RKO (cell line): ENCODE data around the gene MYO16.
A peak's percentile ranks its signal among the peaks of the same experiment; 100 is the strongest.

Experiments used
- DNase-seq: peaks from one replicate; pipeline ENCODE4 v3.0.0-alpha.2; 2016; ENCODE audit warnings: low spot score

MYO16 gene

DNA sequence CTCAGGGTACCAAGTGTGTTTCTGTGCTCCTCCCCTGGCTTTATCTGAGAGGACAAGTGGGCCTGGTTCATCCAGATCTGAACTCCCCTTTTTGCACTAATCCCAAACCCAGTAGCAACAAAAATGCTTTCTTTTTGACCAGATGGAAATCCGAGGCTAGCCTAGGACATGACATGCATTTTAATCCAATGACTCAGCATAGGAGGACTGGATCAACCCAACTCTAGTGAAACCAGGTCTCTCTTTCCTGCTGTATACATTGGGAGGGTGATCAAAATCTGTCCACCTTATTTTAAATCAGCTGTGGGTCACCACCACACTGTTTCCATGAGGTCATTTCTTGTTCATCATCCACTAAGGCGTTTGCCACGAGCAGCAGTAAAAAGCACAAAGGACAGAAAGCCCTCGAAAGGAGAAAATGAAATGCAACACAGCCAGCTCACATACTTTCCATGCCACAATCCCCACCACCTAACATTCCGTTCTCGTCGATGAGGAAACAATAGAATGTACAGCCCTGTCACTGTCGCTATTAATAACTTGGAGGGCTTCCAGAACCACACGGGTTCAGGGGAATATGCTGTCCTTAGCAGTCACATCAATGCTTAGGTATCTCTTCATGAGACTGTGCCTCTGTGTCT, 614.0 kb downstream of the MYO16 start:
- DNase-seq: no peak

DNA sequence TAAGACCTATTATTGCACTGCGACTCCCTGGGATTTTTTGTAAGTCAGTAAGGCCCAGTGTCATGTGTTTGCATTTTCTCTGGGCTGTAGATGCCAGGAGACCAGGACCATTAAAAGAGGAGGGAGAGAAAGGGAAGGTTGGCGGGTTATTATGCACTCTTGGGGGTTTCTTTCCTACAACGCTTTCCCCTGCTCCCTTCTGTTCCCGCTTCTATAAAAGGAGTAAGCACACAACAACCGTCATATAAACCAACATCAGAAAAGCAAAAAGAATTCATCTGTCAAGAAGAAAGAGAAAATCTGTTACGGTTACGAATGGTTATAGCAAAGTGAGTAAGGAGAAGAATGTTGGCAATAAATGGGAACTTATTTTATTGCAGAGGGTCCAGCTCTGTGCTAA, 615.2 kb downstream of the MYO16 start:
- no peak for DNase-seq

DNA sequence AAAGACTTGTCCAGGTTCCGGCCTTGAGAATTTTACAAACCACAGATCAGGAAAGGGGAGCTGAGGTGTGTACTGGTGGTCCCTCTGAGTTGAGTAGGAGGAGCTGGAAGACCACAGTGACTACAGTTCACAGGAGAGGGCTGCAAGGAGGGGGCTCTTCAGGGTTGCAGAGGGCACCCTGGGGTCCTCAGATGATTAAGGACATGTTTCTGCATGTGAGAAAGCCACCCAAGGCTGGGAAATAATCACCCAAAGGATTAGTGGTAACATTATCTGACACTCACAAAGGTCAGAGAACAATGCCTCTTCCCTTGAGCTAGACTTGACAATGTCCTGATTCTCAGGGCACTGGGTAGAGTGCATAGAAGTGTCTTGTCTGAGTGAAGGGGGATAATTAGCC, 616.6 kb downstream of the MYO16 start:
- DNase-seq: no peak

DNA sequence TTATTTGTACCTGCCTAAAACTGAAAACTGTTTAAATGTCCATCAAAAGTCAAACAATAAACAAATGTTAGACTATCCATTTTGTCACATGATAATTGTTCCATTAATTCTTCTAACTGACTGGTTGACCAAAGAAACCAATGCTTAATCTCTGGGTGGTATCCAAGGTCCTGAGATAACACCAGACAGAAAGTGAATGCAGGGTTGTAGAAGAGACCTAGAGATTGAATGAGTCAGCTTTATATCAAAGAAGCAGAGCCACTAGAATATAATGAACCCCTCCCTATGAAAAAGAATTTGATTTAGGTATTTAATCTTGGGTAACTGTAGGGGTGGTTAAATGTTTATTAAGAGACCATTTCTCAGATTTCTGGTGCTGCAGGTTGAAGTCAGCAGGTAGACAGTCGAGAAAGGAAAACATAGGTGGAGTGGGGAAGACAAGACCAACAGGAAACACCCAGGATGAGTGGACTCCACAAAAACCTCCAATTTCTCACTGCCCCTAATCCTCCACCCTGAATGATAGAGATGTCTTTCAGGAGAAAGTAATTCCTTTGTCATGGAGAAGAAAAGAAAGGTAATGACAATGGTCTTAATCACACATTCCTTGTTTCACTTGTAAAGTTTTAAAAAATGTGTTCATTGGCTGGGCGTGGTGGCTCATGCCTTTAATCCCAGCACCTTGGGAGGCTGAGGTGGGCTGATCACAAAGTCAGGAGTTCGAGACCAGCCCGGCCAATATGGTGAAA, 620.5 kb downstream of the MYO16 start:
- no peak for DNase-seq

DNA sequence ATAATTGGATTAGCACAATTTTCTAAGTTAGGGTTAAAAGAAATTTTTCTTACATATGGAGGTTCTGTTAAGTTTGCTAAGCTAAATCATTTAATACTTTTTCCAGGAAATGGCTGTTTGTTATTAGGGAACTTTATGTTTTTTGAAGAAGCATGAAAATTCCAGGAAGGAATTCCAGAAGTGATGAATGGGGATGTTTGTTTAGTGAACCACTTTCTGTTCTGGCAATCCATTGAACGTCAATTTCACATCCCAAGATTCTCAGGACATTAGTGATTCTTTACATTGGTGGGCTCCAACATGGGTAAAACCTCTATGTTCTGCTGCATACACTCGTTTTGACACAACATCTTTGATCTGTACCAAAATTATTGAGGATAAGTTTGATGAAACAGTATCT, 622.5 kb downstream of the MYO16 start:
- DNase-seq: no peak

DNA sequence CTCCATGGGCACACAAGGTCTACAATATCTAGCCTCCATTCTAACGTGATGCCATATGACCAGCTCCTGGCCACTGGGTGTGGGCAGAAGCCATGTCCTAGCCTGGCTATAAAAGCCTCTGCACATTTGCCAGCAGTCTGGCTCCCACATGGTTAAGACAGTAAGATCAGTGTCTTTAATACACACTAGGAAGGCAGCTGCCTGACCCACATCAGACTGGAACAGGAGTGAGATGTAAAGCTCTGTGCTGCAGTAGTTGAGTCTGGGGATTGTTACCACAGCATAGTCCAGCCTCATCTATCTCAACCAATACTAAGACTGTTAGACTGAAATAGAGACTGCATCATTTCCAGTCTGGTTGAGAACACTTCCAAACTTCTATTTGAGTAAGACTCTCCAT, 623.9 kb downstream of the MYO16 start:
- DNase-seq: no peak

DNA sequence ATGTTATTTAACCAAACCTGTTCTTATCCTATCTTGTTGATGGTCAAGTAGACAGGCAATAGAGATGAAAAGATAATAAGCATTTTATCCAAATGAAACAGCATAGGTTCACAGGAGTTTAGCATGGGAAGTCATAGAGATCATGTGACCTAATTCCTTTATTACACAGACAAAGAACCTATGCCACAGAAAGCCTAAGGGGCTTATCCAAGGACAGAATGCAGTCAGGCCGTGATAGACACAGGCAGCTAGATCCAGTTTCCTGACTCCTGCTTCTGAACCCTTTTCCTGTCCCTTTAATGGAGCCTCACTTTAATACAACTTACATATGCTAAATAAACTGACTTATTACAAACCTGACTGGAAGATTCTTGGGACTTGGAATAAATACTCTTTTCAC, 624.9 kb downstream of the MYO16 start:
- no peak for DNase-seq

DNA sequence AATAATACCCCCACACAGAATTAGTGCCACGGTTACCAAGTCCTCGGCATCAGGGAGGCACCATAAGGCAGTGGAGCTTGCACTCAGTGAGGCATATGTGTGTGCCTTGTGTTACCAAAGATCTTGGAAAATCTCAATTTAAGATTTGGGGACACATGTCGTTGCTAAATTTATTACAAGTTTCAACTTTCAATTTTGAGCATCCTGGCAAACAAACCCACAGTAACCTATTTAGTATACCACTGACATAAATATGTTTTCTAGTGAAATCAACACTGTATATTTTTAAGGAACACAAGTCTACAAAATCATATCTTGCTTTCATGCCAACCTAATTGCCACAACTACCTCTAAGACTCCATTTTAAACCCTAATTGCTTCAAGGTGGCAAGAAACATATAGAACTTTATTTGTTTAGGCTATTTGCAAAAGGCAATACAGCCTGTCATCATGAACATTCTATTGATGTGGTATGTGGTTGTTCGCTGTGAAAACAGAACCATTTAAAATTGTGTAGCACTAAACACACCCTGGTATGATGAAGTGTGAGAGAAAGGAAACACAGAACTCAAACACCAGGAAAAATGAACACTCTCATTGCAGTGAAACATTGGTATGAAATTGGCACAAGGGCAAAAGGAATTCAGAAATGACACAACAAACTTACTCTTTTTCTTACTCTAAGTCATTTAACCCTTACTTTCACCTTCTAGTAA, 625.9 kb downstream of the MYO16 start:
- no peak for DNase-seq

DNA sequence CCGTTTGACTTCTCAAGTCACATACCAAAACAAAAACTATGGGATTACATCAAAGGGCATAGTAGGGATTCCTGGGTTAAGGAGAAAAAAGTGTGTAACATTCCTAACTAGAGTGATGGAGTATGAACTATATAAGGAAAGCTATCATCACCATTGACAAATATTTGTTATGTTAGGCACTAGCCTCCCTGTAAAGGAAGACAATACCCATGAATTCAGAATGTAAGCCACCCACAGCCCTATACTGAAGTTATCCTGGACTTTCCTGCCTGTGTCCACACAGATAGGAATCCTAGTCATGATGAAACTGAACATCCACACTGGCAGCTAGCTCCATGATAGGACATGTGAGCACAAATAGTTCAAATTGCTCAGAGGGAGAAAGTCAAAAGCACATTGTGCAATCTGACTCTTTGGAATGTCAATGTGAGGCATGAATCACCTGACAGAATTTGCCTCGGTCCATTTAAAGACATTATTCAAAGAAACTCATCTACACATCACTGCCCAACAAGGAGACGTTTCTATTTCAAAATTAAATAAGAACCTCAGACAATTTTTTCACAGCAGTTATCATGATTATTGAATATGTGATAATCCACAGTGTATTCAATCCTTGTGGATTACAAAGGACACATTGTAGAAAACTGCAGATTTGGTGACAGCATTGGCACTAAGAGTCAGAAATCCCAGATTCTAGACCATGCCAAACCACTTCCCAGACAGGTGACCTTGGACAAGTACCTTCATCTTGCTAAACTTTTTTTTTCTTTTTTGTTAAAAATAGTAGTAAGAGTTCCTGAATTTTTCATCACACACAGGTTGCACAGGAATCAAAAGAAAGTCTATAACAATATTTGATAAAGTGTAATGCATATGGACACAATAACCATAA, 627.7 kb downstream of the MYO16 start:
- peak; percentile 26 for DNase-seq
